ENCODE results near the gene SREBF1.

GRCh38 chr17:17793378-17794214, 43.2 kb downstream of the SREBF1 start:
- TF ChIP-seq POLR2A (IDR thresholded peaks at IDR 0.05; ENCODE audit: low read length) (no peak), GATA1 (IDR thresholded peaks at IDR 0.05; ENCODE audit: low read depth, low read length) (no peak)

Data from erythroblast (primary cell).